WTC11 (cell line): ENCODE results near the gene RFX8.

Source experiments
- CTCF ChIP-seq: fragments of 200-600 bp; IDR thresholded peaks from 2 replicates; pipeline ENCODE4 v1.8.0; 2022; ENCODE audit warnings: antibody characterized with exemption
- HMGXB4 ChIP-seq: sonication (generic); formaldehyde crosslinking; IDR thresholded peaks from 2 replicates; pipeline ENCODE4 v1.8.1; 2023; ENCODE audit warnings: mild to moderate bottlenecking, moderate library complexity, missing genetic modification reagents
- MXD4 ChIP-seq: fragments of 250-450 bp; sonication (Bioruptor Pico); IDR thresholded peaks from 2 replicates; pipeline ENCODE4 v1.8.0; 2021; ENCODE audit warnings: mild to moderate bottlenecking, moderate library complexity, borderline replicate concordance

GRCh38 chr2:101401326-101401665 lies 73.6 kb downstream of the RFX8 start:
- no peak for TF ChIP-seq MXD4 (CRISPR knock-in tag)
- no peak for TF ChIP-seq CTCF
- TF ChIP-seq HMGXB4: no peak
